Panc1 (cell line): ENCODE measurements around the gene AP3B2. TPM values are rescaled to one million over a fixed set of nuclear protein-coding genes. Genes with fewer than 3 reads are reported as not detected.

Experiments
- ATAC-seq: fragments of 200-7000 bp; cut with Tn5 transposase; 2 replicates; pipeline ENCODE4 v1.9.1; 2020; ENCODE audit warnings: mild to moderate bottlenecking, moderate library complexity
- BruUV-seq: library from RNA; stranded (reverse); fragments of 400-500 nt; replicated peaks from 2 replicates; lab custom pipeline; 2021; lab: Mats Ljungman, UMichigan
- CTCF ChIA-PET: fragments of 300-600 bp; sonication (Branson Sonifier 250); formaldehyde crosslinking; loops from one replicate; lab custom pipeline; 2022; ENCODE audit warnings: antibody characterized with exemption; lab: Charles Lee
- POLR2A ChIA-PET: fragments of 300-600 bp; sonication (Branson Sonifier 250); formaldehyde crosslinking; loops from one replicate; lab custom pipeline; 2022; ENCODE audit warnings: antibody characterized with exemption; lab: Charles Lee
- DNase-seq: peaks from one replicate; pipeline ENCODE4 v3.0.0-alpha.2; 2010; ENCODE audit warnings: low read depth, low spot score
- H3K27ac ChIP-seq: 2 replicates; pipeline ENCODE4 v1.5.1; 2011; ENCODE audit warnings: mild to moderate bottlenecking, low read length, inconsistent platforms
- H3K27me3 ChIP-seq: fragments of 200-500 bp; sonication (Bioruptor generic); 2 replicates; pipeline ENCODE4 v1.6.0; 2014; ENCODE audit warnings: low read length, inconsistent platforms; ENCODE audit not compliant: control insufficient read depth, insufficient read depth
- H3K36me3 ChIP-seq: fragments of 200-500 bp; sonication (Bioruptor generic); 2 replicates; pipeline ENCODE4 v1.5.1; 2014; ENCODE audit warnings: inconsistent platforms, mild to moderate bottlenecking, low read length, moderate library complexity; ENCODE audit not compliant: control insufficient read depth, insufficient read depth
- H3K4me1 ChIP-seq: 2 replicates; pipeline ENCODE4 v1.5.1; 2011; ENCODE audit warnings: inconsistent platforms, mild to moderate bottlenecking, low read length, moderate library complexity; ENCODE audit not compliant: control insufficient read depth, insufficient read depth
- H3K4me3 ChIP-seq, 2 experiments: 2 replicates each; pipeline ENCODE4 v1.5.1; 2011 to 2012; ENCODE audit warnings: low read depth in 2 of 2, low read length in 2 of 2, mild to moderate bottlenecking in 2 of 2, inconsistent platforms in 1 of 2, moderate library complexity in 1 of 2
- H3K9me3 ChIP-seq: fragments of 200-500 bp; sonication (Bioruptor generic); 2 replicates; pipeline ENCODE4 v1.5.1; 2014; ENCODE audit warnings: low read depth, mild to moderate bottlenecking, inconsistent platforms, low read length, moderate library complexity; ENCODE audit not compliant: control insufficient read depth, insufficient read depth
- POLR2AphosphoS5 ChIP-seq: IDR thresholded peaks from 2 replicates; pipeline ENCODE4 v1.6.1; 2012; ENCODE audit warnings: mild to moderate bottlenecking, low read depth, low read length, moderate library complexity
- SIN3A ChIP-seq: IDR thresholded peaks from 2 replicates; pipeline ENCODE4 v1.6.1; 2012; ENCODE audit warnings: low read depth, mild to moderate bottlenecking, low read length, moderate library complexity, borderline replicate concordance; ENCODE audit not compliant: insufficient read depth
- TCF7L2 ChIP-seq: IDR thresholded peaks from 2 replicates; pipeline ENCODE4 v1.6.1; 2011; ENCODE audit warnings: mild to moderate bottlenecking, low read depth, low read length, inconsistent platforms
- in situ Hi-C: cut with HindIII; loops from 2 replicates; pipeline ENCODE4 v1.10.0; 2016; ENCODE audit warnings: low sequenced_read_pairs, low pct_unique_long_range_greater_than_20kb
- intact Hi-C: fragments of 100-400 bp; cut with micrococcal nuclease; formaldehyde crosslinking; loops from one replicate; pipeline ENCODE4 v1.10.0; 2022; ENCODE audit not compliant: unreplicated experiment
- total RNA-seq: library from RNA; stranded (reverse); gene quantifications from one replicate; pipeline ENCODE4 v1.2.1, GENCODE V29; 2021; ENCODE audit not compliant: unreplicated experiment
- TF ChIP-seq, protein P1 (sequence below), 2 experiments: IDR thresholded peaks; 2 replicates each; pipeline ENCODE4 v1.6.1; 2011 to 2012; ENCODE audit warnings: low read depth in 2 of 2, control low read depth in 1 of 2, low read length in 1 of 2, mild to moderate bottlenecking in 1 of 2, moderate library complexity in 1 of 2; ENCODE audit not compliant: insufficient read depth in 1 of 2
- TF ChIP-seq, protein P2 (sequence below): fragments of 450-650 bp; IDR thresholded peaks from 2 replicates; pipeline ENCODE4 v1.5.1; 2017; ENCODE audit warnings: mild to moderate bottlenecking

Gene AP3B2
- total RNA-seq, 1 experiment from 2014 or later = 0.95 TPM

DNA sequence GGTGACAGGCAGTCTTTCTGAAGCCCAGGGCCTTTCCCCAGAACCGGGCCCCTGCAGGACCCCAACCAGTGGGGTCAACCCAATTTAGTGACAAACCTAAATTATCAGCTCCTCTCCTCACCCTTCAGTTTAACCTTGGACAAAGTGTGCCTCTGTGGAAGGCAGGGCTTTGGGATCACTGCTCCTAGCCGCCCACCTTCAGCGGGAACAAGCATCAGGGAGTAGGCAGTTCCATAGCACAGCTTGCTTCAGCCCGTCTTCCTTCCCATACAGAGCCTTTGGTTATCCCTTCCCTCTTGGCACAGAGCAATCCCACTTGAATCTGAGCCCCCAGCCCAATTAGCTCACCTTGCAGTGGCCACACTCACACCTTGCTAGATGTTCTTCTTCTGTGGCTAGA lies 5.3 kb upstream of the AP3B2 start:
- Histone ChIP-seq H3K36me3 (no peaks in the 10 kb centered on the region), H3K4me3 (no peak overlapping the region), H3K27me3 (peaks cover 8% of the 10 kb centered on the region), H3K27ac (no peak overlapping the region), H3K4me1 (no peaks in the 10 kb centered on the region), H3K9me3 (no peaks in the 10 kb centered on the region)
- no TSS peak for BruUV-seq
- POLR2A ChIA-PET = no interaction called here
- CTCF ChIA-PET = interaction anchor here (0.5 kb wide), 1 partner anchor 1409 kb away, joined by 4 read pairs; no protein-coding TSS in a partner anchor
- ATAC-seq (peak; percentile 32; the same call in 1 of the 2 replicates), DNase-seq (no peak)
- intact Hi-C loops (no loop called here), in situ Hi-C loops (no loop called here)
- TF ChIP-seq POLR2AphosphoS5 = no peak
- TF ChIP-seq, protein P1, sequence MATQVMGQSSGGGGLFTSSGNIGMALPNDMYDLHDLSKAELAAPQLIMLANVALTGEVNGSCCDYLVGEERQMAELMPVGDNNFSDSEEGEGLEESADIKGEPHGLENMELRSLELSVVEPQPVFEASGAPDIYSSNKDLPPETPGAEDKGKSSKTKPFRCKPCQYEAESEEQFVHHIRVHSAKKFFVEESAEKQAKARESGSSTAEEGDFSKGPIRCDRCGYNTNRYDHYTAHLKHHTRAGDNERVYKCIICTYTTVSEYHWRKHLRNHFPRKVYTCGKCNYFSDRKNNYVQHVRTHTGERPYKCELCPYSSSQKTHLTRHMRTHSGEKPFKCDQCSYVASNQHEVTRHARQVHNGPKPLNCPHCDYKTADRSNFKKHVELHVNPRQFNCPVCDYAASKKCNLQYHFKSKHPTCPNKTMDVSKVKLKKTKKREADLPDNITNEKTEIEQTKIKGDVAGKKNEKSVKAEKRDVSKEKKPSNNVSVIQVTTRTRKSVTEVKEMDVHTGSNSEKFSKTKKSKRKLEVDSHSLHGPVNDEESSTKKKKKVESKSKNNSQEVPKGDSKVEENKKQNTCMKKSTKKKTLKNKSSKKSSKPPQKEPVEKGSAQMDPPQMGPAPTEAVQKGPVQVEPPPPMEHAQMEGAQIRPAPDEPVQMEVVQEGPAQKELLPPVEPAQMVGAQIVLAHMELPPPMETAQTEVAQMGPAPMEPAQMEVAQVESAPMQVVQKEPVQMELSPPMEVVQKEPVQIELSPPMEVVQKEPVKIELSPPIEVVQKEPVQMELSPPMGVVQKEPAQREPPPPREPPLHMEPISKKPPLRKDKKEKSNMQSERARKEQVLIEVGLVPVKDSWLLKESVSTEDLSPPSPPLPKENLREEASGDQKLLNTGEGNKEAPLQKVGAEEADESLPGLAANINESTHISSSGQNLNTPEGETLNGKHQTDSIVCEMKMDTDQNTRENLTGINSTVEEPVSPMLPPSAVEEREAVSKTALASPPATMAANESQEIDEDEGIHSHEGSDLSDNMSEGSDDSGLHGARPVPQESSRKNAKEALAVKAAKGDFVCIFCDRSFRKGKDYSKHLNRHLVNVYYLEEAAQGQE (IDR thresholded peaks at IDR 0.05; ENCODE audit: insufficient read depth in 1 of 2, low read depth in 2 of 2, low read length in 1 of 2) = no peak
- no peak for TF ChIP-seq SIN3A
- no peak for TF ChIP-seq TCF7L2
- TF ChIP-seq, protein P2, sequence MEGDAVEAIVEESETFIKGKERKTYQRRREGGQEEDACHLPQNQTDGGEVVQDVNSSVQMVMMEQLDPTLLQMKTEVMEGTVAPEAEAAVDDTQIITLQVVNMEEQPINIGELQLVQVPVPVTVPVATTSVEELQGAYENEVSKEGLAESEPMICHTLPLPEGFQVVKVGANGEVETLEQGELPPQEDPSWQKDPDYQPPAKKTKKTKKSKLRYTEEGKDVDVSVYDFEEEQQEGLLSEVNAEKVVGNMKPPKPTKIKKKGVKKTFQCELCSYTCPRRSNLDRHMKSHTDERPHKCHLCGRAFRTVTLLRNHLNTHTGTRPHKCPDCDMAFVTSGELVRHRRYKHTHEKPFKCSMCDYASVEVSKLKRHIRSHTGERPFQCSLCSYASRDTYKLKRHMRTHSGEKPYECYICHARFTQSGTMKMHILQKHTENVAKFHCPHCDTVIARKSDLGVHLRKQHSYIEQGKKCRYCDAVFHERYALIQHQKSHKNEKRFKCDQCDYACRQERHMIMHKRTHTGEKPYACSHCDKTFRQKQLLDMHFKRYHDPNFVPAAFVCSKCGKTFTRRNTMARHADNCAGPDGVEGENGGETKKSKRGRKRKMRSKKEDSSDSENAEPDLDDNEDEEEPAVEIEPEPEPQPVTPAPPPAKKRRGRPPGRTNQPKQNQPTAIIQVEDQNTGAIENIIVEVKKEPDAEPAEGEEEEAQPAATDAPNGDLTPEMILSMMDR = no peak

DNA sequence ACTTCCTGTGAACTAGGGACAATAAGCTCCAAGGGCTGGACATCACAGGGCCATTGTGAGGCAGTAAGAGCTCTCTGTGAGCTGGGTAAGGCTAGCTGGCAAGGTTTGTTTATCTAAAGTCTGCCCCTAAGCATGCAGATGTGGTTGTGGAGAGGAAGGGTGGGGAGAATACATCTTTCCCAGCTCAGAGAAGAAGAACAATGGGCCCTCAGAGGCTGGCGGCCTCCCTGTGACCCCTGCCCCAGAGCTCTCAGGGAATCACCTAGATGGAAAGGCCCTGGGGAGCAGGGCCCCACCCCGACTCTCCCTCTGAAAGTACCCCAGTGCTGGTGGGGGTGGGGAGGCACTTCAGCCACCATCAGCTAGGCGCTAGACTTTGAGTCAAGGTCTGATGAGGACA lies 4.3 kb upstream of the AP3B2 start:
- intact Hi-C loops = no loop called here
- no peak overlapping the region for H3K4me3 ChIP-seq
- H3K9me3 ChIP-seq = no peaks in the 10 kb centered on the region
- no peaks in the 10 kb centered on the region; the same call in 1 of the 2 replicates for H3K4me1 ChIP-seq
- H3K36me3 ChIP-seq = no peaks in the 10 kb centered on the region
- TF ChIP-seq, protein P2 = no peak
- TF ChIP-seq TCF7L2 (no peak), POLR2AphosphoS5 (no peak), SIN3A (no peak)
- TF ChIP-seq, protein P1 (IDR thresholded peaks at IDR 0.05; ENCODE audit: insufficient read depth in 1 of 2, low read depth in 2 of 2, low read length in 1 of 2) = no peak
- no peaks in the 10 kb centered on the region; the same call in 1 of the 2 replicates for H3K27me3 ChIP-seq
- POLR2A ChIA-PET = interaction anchor here (0.5 kb wide), 1 partner anchor 53 kb away, joined by 3 read pairs; no protein-coding TSS in a partner anchor
- in situ Hi-C loops = no loop called here
- DNase-seq = no peak
- no TSS peak for BruUV-seq
- CTCF ChIA-PET = no interaction called here
- no peak for ATAC-seq
- H3K27ac ChIP-seq = no peak overlapping the region
